ENCODE measurements around the gene SRRM2.

- no peak for TF ChIP-seq SP1 (IDR thresholded peaks at IDR 0.05)
- no peak for TF ChIP-seq SUZ12 (IDR thresholded peaks at IDR 0.05)
- no peak for TF ChIP-seq HDGF (IDR thresholded peaks at IDR 0.05; ENCODE audit: borderline replicate concordance)
- no peak for TF ChIP-seq ARNT (IDR thresholded peaks at IDR 0.05)
Measured at GRCh38 chr16:2709588-2709984, 42.9 kb upstream of the SRRM2 start.
